Measurements from ENCODE around the gene CTTN.
"Not testable (repeated sequence)": the region's sequence is repeated elsewhere in the genome, so short reads cannot be mapped to it uniquely, and the experiment has no call there.

Gene CTTN

DNA sequence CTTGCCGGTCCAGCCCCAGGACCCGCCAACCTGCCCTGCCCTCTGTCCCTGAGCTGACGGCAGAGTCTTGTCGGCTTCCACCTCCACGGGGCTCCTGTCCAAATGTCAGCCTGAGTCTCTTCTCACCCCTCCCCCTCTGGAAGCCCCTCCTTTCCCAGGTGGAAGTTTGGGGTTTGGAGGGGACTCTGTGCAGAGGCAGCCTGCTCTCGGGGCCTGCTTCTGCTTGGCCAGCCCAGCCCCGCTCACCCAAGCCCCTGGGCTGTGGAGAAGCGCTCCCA is 31.0 kb downstream of the CTTN start:
- no peak for DNase-seq (ENCODE audit: low spot score)

DNA sequence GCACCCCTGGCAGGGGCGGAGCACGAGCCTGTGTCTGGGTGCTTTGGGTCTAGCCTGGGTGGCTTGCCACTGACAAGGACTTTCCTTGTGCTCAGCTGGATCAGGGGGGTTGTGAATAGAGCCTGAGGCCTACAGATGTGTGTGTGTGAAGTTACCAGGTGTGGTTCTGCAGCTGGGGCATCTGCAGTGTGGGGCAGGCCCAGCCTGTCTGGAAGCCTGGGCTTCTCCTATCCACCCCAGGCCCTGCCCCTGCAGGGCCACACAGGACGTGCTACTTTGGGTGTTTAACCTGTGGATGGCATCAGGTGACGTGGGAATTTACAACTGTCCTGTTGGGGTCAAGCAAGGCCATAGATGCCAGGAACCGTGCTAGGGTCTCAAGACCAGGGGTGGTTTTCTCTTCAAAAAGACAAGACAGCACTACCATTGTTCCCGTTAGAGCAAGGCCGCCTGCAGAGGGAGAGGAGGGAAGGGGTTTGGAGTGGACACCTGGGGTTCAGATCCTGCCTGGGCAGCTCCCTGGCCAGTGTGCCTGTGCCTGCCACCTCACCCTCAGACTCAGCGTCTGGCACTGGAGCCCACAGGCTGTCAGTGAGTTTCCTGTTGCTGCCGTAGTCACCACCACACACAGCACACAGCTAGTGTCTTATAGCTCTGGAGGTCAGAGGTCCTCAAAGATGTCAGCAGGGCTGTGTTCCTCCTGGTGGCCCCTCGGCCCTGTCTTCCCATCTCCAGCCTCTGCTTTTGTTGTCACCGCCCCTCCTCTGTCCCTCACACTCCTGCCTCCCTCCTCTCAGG is 31.6 kb downstream of the CTTN start:
- DNase-seq (ENCODE audit: low spot score), result no peak

DNA sequence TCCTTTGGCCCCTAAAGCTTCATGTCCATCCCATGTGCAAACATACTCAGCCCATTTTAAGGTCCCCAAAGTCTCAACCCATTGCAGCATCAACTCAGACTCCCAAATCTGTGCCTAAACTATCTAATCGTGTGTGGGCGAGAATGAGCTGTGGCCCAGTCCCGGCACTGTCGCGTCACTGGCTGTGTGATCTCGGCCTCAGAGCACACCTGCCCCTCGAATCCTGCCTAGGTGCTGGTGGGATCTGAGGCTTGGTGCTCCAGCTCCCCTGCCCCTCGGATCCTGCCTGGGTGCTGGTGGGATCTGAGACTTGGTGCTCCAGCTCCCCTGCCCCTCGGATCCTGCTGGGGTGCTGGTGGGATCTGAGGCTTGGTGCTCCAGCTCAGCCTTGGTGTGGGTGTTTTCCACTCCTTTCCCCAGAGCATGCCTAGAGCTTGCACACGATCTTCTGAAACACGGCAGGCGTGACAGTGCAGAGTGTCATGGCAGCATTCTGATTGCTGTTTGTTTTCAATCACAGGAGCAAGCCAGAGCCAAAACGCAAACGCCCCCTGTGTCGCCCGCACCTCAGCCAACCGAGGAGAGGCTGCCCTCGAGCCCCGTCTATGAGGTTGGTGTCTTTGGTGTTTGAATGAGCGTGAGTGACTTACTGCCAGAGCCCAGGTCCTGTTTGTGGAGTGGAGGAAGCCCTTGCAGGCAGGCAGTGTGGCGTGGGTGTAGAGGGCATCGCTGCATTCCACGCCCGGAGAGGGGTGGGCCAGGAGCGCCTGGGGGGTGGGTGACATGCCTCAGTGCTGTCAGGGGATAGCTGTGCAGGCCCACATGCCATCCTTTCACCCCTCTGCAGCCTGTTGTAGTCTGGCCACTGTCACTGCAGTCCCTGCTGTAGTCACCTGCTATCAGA is 32.6 kb downstream of the CTTN start:
- DNase-seq (ENCODE audit: low spot score), result no peak

DNA sequence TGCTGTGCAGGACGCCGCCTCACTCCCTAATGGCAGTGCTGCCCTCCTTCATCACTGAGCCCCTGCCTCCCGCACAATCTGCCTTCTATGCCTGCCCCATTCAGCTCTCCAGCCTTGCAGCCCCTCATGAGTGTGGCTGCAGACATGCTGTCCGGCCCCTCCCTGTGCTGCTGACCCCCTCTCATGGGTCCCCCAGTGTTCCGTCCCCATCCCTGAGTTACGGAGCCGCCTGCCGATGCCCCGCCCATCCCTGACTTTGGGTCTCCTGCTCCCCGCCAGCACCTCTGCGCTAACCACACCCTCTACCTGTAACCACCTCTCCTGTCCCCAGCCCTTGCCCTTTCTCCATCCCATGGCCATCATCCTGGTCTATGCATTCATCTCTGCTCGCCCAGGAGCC is 33.3 kb downstream of the CTTN start:
- DNase-seq (ENCODE audit: low spot score), result no peak

DNA sequence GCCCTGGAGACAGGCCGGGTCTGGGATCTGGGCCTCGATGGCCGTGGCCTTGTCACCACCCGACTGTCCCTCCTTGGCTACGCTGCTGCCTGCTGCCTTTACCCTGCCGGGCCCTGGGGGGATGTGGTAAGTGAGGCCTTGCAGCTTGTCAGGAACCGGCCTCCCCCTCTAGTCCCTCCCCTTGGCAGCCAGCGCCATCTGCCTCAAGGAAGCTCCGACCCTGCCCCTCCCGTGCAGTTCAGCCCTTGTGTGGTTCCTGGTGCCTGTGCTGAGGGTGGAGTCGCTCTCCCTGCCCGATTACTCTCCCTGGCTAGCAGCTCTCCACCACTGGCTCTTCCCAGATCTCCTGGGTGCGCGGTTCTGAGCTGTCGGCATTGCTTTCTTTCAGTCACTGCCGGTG is 33.7 kb downstream of the CTTN start:
- DNase-seq (ENCODE audit: low spot score), result no peak

DNA sequence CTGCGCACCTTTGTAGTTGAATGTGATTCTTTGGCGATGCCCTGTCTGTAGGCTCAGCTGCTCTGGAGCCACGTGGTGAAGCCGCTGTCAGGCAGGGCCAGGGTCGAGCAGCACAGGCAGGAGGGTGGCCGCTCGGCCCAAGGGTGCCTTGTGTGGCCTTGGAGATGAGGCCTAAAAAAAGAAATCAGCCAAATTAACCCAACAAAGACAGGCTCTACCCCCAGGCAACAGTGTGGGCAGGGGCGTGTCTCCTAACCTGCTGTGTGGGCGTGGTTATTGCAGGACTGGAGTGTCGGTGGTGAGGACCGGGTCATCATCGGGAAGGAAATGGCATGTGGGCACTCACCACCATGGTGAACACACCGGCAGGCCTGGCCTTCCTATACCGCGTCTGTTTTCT is 34.3 kb downstream of the CTTN start:
- DNase-seq (ENCODE audit: low spot score), result no peak

DNA sequence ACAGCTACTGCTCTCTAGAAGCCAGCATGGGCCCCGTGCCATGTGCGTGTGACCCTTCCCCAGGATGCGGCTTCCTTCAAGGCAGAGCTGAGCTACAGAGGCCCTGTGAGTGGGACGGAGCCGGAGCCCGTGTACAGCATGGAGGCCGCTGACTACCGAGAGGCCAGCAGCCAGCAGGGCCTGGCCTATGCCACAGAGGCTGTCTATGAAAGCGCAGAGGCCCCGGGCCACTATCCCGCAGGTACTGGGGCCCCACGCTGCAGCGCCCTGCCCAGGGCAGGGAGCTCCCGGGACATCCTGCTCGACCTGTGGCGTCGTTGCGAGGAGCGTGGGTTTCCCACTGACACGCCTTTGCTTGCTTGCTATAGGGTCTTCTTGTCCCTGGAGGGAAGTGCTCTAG is 34.7 kb downstream of the CTTN start:
- no peak for DNase-seq (ENCODE audit: low spot score)

DNA sequence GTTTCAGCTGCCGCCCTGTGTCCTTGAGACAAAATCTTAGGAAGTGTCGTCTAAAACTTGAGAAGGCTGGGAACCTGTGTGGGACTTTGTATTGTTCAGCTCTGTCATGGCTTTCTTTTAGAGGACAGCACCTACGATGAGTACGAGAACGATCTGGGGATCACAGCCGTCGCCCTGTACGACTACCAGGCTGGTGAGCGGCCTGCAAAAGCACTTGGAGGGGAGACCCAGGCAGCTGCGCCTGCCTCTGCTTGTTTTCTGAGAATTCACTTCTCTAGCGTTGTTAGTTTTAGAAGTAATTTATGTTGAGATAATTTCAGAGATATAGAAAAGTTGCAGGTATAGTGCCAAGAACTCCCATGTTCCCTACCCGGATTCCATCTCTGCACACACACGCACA is 35.2 kb downstream of the CTTN start:
- DNase-seq (ENCODE audit: low spot score), result no peak

DNA sequence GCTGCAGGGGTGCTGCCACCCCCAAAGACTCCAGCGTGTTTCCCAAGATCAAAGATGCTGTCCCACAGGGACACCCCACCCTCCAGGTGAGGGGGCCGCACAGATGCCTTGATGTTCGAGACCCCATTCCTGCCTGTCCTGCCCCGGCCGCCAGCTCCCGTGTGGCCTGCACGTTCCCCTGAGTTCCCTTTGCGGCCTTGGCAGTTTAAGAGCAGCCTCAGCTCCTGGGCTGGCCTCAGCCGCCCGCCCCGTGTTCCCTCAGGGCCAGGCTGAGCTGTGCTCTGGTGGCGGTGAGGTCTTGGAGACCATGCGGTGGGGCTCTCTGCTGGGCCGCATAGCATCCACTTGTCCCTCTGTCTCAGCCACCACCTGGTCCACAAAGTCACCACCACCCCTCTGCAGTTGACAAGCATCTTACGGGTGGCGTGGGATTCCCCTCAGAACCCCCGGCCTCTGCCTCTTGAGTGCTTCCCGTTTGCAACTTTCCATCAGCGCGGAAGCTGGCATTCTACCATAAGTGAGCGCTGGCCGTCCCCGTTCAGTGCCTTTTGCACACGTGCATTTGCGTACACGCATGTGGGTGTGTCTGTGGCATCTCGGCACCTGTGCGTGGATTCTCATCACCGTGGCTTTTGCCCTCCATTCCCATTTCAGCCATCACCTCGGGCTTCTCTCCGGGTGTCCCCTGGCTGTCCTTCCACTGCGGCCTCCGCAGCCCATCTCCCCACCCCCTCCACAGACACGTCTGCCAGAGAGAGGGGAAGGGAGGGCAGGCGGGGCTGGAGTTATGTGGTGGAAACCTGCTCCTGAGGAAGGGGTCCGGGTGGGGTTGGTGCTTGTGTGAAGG is 35.9 kb downstream of the CTTN start:
- no peak for DNase-seq (ENCODE audit: low spot score)

DNA sequence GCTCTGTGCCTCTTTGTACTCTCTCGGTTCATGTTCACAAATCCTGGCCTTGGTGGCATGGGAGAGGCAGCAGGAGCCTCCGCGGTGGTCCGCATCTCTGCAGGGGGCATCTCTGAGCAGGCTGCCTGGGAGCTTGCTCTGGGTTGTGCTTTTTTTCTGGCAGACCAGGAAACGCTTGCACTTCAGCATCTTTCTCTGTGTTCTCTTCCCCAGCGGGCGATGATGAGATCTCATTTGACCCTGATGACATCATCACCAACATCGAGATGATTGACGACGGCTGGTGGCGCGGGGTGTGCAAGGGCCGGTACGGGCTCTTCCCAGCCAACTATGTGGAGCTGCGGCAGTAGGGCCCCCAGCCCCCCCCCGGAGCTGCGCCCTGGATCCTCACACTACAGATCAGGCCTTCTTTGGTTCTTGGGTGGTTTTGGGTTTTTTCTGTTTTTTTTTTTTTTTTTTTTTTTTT is 36.5 kb downstream of the CTTN start:
- no peak for DNase-seq (ENCODE audit: low spot score)

DNA sequence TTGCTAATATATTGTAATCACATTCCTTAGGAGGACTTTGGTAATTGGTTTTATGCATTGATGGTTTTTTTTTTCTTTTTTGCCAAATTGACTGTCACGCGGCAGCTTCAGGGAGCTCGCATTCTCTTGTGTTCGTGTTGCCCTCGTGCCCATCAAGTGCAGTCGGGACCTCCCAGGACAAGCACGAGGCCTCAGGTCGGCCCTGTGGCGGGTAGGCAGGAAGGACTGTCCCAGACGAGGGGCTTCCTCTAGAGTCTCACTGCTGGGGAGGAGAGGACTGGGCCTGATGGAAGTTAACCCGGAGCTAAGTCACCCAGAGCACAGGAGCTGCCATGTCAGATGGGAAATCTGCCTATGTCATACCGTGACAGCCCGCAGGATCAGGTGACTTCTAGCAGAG is 37.0 kb downstream of the CTTN start:
- DNase-seq (ENCODE audit: low spot score), result no peak

DNA sequence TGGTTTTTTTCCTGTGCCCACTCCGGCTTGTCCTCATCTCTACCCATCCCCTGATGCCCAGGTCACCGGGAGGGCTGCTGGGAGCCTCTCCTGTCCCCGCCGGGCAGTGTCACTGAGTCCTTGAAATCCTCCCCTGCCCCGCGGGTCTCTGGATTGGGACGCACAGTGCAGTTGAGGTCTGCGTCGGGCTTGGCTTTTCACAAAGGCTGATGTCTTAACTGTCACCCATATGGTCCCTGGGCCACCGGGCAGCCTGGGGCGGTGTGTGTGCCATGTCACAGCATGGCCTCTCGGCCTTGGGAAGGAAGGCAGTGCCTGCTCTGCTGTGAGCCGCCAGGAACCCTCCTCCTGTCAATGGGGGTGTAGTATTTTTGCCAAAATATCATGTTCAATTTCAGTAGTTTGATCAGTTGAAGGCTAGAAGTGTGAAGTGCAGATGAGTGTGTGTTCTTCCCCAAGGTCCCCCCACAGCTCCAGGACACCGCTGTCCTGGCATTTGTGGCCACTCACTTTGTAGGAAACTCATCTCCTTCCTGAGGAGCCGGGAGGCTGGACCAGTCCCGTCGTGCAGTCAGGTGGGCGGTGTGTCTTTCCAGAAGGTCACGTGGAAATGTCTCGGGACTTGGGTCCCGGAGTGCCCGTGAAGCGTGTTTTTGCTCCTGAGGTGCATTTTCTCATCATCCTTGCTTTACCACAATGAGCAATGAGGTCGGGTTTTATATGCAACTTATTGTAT is 37.6 kb downstream of the CTTN start:
- DNase-seq (ENCODE audit: low spot score), result no peak

DNA sequence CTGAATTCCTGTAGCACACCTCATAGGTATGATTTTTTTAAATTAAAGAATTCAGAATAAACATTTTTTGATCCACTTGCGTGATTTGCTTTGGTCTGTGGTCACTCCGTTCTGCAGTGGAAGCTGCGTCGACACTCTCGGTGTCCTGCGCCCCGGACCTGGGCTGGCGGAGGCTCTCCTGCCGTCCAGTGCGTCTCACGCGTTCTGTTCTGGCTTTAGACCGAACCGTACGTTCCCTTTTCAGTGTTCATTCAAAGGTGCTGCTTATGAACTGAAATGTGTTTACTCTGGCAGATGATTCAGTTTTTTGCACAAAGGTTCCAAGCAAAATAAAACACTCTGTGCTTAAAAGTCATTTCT is 38.2 kb downstream of the CTTN start:
- DNase-seq (ENCODE audit: low spot score), result no peak

DNA sequence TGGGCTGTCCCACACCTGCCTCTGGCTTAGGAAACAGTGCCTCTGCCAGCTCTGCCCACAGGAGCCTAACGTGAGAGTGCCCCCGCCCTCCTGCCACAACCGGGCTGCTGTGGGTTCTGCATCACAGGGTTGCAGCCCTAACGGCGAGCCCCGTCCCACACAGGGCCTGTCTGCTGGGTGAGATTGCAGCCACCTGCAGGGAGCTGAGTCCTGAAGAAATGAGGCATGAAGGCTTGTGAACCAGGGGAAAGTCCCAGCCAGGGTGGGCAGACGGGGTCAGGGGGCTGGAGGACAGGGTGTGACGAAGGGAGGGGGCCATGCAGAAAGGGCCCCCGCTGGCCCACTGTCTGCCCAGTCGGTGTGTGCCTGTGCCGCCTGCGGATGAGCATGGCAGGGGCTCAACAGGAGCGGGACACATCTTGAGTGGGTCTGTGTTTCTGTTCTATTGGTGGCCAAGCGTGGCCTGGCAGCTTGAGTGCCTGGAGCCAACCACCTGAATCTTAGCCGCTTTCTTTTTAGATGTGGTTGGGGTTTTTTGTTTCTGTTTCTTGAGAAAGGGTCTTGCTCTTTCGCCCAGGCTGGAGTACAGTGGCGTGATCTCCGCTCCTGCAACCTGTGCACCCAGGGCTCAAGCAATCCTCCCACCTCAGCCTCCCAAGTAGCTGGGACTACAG is 38.9 kb downstream of the CTTN start:
- DNase-seq (ENCODE audit: low spot score), result no peak

DNA sequence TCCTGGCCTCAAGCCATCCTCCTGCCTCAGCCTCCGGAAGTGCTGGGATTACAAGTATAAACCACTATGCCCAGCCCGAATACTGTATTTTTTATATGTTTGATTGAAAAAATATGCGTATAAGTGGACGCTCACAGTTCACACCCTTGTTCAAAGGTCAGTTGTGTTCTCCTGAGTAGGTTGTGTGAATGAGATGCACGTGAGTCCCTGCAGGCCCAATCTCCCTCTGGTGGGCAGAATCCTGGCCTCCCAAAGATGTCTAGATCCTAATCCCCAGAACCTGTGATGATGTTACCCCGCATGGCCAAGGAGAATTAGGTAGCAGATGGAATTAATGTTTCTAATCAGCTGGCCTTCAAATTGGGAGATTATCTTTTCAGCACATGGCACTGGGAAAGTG is 41.9 kb downstream of the CTTN start:
- DNase-seq (ENCODE audit: low spot score), result no peak

DNA sequence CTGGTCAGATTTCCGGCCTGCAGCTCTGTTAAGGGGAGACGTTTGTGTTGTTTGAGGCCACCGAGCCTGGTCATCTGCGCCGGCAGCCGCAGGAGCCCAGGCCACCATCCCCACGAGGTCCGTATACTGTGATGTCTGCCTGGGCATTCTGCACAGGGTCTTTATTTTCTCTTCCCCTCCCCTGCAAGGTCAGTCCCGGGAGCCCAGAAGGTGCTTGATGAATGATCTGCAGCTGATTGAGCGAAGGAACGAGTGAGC is 45.4 kb downstream of the CTTN start:
- DNase-seq (ENCODE audit: low spot score), result no peak

DNA sequence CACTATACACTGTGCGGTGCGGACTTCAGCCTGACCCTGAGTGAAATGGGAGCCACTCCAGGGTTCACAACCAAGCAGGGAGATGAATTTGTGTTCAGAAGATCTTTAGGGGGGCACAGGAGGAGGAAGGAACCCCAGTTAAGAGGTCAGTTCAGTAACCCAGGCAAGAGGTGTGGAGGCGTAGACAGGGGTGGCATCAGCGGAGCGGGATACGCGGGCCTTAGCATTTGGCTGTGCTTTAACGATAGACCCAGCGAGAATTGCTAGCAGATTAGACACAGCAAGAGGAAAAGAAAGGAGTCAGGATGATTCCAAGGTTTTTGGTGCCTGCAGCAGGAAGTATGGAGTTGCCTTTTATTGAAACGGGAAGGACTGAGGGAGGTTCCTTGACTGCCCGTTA is 46.8 kb downstream of the CTTN start:
- DNase-seq (ENCODE audit: low spot score), result no peak

DNA sequence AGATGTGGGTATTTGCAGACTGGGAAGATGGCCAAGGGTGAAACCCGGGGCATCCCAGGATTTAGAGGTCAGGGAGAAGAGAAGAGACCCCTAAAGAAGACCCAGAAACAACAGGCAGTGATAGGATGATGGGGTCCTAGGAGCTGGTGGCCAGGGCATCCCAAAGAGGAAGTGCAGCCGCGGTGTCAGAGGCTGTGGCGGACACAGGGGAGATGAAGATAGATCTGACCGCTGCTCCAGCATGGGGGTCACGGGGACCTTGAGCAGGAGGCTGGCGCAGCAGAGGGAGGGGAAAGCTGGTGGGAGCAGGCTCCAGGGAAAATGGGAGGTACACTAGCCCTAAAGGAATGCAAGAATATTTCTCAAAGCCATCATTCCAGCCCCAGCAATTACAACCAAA is 47.3 kb downstream of the CTTN start:
- no peak for DNase-seq (ENCODE audit: low spot score)

DNA sequence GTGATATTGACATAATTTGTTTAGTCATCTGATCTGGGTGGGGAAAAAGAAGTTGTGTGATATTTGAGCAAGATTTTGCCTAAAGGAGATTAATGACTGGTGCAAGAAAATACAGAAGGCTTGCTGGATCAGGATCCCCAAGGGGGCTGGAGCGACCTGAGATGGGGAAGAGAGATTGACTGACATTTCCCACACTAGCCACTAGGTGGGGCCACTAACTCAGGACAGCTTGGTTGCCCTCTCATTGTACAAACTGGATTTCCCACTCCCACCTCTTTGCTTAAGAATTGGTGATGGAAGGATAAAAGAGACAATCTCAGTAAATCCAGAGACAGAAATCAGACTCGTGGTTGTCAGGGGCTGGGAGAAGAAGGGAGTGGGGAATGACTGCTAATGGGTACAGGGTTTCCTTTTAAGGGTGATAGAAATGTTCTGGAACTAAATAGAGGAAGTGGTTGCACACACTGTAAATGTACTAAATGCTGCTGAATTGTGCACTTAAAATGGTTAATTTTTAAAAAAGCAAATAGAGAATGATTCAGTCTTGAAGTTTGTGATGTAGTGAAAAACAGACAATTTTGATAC is 50.7 kb downstream of the CTTN start:
- peak; percentile 56 for DNase-seq (ENCODE audit: low spot score)

DNA sequence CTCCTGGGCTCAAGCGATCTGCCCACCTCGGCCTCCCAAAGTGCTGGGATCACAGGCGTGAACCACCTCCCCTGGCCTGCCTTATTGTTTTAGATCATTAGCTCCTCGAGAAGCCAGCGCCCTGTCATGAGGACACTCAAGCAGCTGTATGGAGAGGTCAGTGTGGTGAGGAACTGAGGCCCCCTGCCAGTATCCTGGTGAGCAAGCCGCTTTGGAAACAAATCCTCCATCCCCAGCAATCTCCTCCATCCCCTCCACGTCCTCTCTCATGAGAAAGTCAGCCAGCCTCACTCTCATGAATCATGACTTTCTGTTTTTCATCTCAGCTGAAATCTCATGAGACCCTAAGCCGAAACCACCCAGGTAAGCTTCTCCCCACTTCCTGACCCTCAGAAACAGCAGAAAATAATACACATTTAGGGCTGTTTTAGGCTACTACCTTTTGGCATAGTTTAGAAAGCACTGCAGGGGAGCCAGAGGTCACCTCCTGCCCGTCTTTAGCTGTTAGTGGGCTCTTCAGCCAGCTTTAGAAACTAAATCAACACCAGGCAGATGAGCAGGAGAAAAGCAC is 56.0 kb downstream of the CTTN start:
- DNase-seq (ENCODE audit: low spot score), result no peak

DNA sequence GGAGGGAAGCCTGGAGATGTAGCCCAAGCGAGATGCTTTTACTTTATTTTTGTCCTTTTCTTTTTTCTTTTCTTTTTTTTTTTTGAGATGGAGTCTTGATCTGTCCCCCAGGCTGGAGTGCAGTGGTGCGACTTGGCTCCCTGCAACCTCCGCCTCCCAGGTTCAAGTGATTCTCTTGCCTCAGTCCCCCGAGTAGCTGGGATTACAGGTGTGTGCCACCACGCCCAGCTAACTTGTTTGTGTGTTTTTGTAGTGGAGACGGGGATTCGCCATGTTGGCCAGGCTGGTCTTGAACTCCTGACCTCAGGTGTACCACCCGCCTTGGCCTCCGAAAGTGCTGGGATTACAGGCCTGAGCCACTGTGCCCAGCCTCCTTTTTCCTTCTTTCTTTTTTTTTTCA is 56.5 kb downstream of the CTTN start:
- not testable (repeated sequence) for DNase-seq (ENCODE audit: low spot score)
